GM12892 (cell line): ENCODE measurements around the gene OBSCN.

Experiments used
- POLR2A ChIP-seq: IDR thresholded peaks from 2 replicates; pipeline ENCODE4 v1.6.1; 2011; ENCODE audit warnings: low read depth, low read length, control low read depth
- POLR2AphosphoS5 ChIP-seq: IDR thresholded peaks from 2 replicates; pipeline ENCODE4 v1.6.1; 2011; ENCODE audit warnings: low read depth, low read length, control low read depth
- TAF1 ChIP-seq: IDR thresholded peaks from 2 replicates; pipeline ENCODE4 v1.6.1; 2011; ENCODE audit warnings: low read depth, mild to moderate bottlenecking, control low read depth, low read length, borderline replicate concordance

- no peak for TF ChIP-seq POLR2A
- TF ChIP-seq POLR2AphosphoS5: no peak
- TF ChIP-seq TAF1: no peak
Observed at GRCh38 chr1:228413241-228414010, 205.6 kb downstream of the OBSCN start.
